Measurements from ENCODE around the gene AADACL2. TPM values are rescaled to one million over a fixed set of nuclear protein-coding genes. Genes with fewer than 3 reads are reported as not detected.

Gene AADACL2
- total and polyA plus RNA-seq, 2 of the 4 experiments (the other 2 are of a cell fraction) = not detected

- Histone ChIP-seq H3K56ac (ENCODE audit: extremely low read depth, insufficient read depth, low read length) (no peak overlapping the region), H3K14ac (replicated peaks; ENCODE audit: low read depth, low read length) (no peak overlapping the region), H2AK5ac (ENCODE audit: low read depth, low read length) (no peak overlapping the region), H3K9me1 (ENCODE audit: insufficient read depth, low read length) (no peaks in the 10 kb centered on the region), H3K4me3 (ENCODE audit: insufficient read depth, low read depth, low read length) (no peak overlapping the region), H3K4me2 (ENCODE audit: low read depth, low read length) (no peak overlapping the region), H2BK20ac (ENCODE audit: low read depth, low read length) (no peak overlapping the region), H2BK120ac (ENCODE audit: low read depth, low read length) (no peak overlapping the region), H2AFZ (replicated peaks; ENCODE audit: low read length, poor library complexity) (no peak overlapping the region), H3K27me3 (ENCODE audit: control insufficient read depth, insufficient read depth, low read length) (no peaks in the 10 kb centered on the region), H3K79me1 (ENCODE audit: low read depth in 1 of 2, low read length in 2 of 2) (no peaks in the 10 kb centered on the region), H3K9me3 (ENCODE audit: control insufficient read depth, insufficient read depth, low read length) (no peaks in the 10 kb centered on the region), H3K4me1 (ENCODE audit: control insufficient read depth, insufficient read depth, low read length) (no peaks in the 10 kb centered on the region), H4K5ac (ENCODE audit: low read depth, low read length) (no peak overlapping the region), H3K18ac (ENCODE audit: low read depth, low read length) (no peak overlapping the region), H4K20me1 (ENCODE audit: insufficient read depth, low read length) (no peaks in the 10 kb centered on the region), H2BK15ac (ENCODE audit: low read depth, low read length) (no peak overlapping the region), H3K23ac (ENCODE audit: low read depth, low read length) (no peak overlapping the region), H3K4ac (ENCODE audit: low read depth, low read length) (no peak overlapping the region), H3K36me3 (ENCODE audit: control insufficient read depth, insufficient read depth, low read length) (no peaks in the 10 kb centered on the region), H3K27ac (ENCODE audit: insufficient read depth, low read length) (no peak overlapping the region), H3K9ac (ENCODE audit: low read depth, low read length) (no peak overlapping the region), H2BK5ac (ENCODE audit: low read depth, low read length, poor library complexity, severe bottlenecking) (no peak overlapping the region), H2AK9ac (replicated peaks; ENCODE audit: low read depth, low read length, poor library complexity) (no peak overlapping the region), H4K91ac (ENCODE audit: insufficient read depth, low read depth, low read length) (no peak overlapping the region), H4K8ac (ENCODE audit: low read depth in 2 of 2, low read length in 2 of 2) (no peak overlapping the region)
- in situ Hi-C loops (cut with MboI; ENCODE audit: low sequenced_read_pairs) (no loop called here), dilution Hi-C loops (cut with HindIII; ENCODE audit: low sequenced_read_pairs, unreplicated experiment) (no loop called here), intact Hi-C loops (cut with micrococcal nuclease) (no loop called here)
- ATAC-seq (ENCODE audit: low read depth) (no peak), DNase-seq (no peak)
- no peak for TF ChIP-seq FOS (IDR thresholded peaks at IDR 0.05; ENCODE audit: low read depth, low read length)
- TF ChIP-seq MXI1 (IDR thresholded peaks at IDR 0.05; ENCODE audit: borderline replicate concordance, low read depth, low read length) = no peak
- TF ChIP-seq, protein P1, sequence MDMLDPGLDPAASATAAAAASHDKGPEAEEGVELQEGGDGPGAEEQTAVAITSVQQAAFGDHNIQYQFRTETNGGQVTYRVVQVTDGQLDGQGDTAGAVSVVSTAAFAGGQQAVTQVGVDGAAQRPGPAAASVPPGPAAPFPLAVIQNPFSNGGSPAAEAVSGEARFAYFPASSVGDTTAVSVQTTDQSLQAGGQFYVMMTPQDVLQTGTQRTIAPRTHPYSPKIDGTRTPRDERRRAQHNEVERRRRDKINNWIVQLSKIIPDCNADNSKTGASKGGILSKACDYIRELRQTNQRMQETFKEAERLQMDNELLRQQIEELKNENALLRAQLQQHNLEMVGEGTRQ (IDR thresholded peaks at IDR 0.05; ENCODE audit: low read depth, low read length) = no peak
- TF ChIP-seq BHLHE40 (IDR thresholded peaks at IDR 0.05; ENCODE audit: low read depth, low read length) = no peak
- no peak for TF ChIP-seq POLR2A (IDR thresholded peaks at IDR 0.05; ENCODE audit: low read depth, low read length)
- TF ChIP-seq RAD21 (IDR thresholded peaks at IDR 0.05; ENCODE audit: low read length) = no peak
- TF ChIP-seq RFX5 (IDR thresholded peaks at IDR 0.05; ENCODE audit: low read depth, low read length) = no peak
- TF ChIP-seq MAZ (IDR thresholded peaks at IDR 0.05; ENCODE audit: borderline replicate concordance, low read depth, low read length) = no peak
- TF ChIP-seq, protein P2, sequence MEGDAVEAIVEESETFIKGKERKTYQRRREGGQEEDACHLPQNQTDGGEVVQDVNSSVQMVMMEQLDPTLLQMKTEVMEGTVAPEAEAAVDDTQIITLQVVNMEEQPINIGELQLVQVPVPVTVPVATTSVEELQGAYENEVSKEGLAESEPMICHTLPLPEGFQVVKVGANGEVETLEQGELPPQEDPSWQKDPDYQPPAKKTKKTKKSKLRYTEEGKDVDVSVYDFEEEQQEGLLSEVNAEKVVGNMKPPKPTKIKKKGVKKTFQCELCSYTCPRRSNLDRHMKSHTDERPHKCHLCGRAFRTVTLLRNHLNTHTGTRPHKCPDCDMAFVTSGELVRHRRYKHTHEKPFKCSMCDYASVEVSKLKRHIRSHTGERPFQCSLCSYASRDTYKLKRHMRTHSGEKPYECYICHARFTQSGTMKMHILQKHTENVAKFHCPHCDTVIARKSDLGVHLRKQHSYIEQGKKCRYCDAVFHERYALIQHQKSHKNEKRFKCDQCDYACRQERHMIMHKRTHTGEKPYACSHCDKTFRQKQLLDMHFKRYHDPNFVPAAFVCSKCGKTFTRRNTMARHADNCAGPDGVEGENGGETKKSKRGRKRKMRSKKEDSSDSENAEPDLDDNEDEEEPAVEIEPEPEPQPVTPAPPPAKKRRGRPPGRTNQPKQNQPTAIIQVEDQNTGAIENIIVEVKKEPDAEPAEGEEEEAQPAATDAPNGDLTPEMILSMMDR (conservative IDR thresholded peaks at IDR 0.05; ENCODE audit: low read depth, low read length) = no peak
- no peak for TF ChIP-seq RCOR1 (IDR thresholded peaks at IDR 0.05; ENCODE audit: insufficient replicate concordance, low read length)
- TF ChIP-seq CEBPB (IDR thresholded peaks at IDR 0.05; ENCODE audit: low read depth, low read length) = no peak
- ChIA-PET CTCF (no interaction called here), POLR2A (ENCODE audit: unreplicated experiment) (no interaction called here)
- BruUV-seq (replicated peaks) = no TSS peak
- no CpG with 5 or more reads among the region's 2 CpGs for WGBS, 2 experiments (ENCODE audit: extremely low coverage in 2 of 2, insufficient read length in 1 of 2)
Measured at GRCh38 chr3:151794080-151794479, 60.4 kb downstream of the AADACL2 start.
